Fibroblast of skin of left quadriceps (primary cell): ENCODE results near the gene HCN4.
"Not testable (repeated sequence)": the region's sequence is repeated elsewhere in the genome, so short reads cannot be mapped to it uniquely, and the experiment has no call there.

Experiments used
- DNase-seq, 2 experiments: peaks; one replicate each; pipeline ENCODE4 v3.0.0-alpha.2; 2013; ENCODE audit warnings: low read depth in 2 of 2

The HCN4 gene

DNA sequence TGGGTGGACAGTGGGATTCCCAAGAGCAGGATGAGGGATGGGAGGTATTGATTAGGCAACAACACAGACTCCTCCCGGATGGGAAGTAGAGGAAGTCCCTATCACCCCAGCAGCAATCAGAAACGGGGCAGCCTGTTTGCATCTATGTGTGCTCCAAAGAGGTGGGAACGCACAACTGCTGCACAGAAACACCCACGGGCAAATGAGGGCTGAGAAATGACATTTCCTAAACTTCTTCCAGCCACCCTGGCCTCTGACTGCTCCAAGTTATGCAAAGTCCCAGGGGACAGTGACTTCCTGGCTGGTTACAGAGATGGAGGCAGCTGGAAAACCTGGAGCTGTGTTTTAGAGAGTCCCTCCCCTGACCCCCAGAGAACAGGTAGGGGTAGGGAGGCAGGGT is 42.6 kb downstream of the HCN4 start:
- DNase-seq, result no peak

DNA sequence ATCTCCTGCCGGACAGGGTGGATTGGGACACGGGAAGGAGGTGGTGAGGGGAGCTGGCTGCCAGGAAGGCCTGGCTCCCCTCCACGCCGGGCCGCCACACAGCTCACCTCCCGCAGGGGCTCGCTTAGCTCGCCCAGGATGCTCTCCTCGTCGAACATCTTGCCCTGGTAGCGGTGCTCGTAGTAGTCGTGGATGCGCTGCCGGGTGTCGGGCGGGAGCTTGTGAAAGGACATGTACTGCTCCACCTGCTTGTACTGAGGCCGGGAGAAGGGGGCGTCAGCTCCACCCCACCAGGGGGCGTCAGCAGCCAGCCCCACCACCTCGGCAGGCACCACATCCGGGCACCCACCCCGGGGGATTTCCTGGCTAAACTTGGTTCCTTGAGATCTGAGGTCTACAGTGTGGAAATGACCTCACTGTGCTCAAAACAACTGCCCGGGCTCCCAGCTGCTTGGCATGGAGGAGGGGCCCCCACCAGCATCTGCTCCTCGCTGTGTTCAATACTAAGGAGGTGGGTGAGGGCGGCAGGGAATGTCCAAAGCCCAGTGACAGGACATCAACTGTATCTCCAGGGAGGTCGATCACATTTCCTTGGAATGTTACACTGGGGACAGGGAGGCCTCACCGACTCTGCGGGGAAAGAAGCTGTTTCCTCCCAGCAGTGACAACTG is 43.4 kb downstream of the HCN4 start:
- no peak for DNase-seq

DNA sequence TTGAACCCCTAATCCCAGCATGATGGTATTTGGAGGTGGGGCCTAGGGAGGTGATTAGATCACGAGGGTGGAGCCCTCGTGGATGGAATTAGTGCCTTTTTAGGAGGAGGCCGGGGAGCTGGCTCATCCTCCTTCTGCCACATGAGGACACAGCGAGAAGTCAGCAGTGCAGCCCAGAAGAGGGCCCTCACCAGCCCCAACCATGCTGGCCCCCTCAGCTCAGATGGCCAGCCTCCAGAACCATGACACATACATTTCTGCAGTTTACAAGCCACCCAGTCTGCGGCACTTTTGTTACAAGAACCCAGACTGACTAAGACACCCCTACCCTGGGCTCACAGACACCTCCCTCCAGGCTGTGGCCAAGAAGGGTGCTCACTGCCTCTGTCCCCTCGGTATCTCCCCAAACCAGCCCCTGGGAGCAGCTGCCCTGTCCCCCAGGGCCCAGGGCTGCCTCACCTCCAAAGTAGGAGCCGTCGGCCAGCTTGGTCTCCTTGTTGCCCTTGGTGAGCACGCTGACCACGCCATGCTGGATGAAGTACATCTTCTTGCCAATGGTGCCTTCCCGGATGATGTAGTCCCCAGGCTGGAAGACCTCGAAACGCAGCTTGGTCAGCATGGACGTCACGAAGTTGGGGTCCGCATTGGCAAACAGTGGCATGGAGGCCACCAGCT is 44.1 kb downstream of the HCN4 start:
- DNase-seq, result no peak

DNA sequence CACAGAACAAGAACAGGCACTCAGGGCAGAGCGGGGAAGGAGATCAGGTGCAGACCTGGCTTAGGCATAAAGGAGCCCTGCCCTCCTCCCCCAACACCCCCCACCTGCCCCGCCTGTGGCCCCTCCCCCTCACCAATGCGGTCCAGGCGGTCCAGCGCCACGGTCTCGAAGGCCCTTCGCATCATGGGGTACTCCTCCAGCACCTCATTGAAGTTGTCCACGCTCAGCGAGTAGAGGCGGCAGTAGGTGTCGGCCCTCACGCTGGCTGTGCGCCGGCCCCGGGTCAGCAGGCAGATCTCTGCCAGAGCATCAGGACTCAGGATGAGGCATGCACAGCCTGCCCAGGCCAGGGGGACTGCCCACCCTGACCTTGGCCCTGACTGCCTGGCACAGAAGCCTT is 44.8 kb downstream of the HCN4 start:
- DNase-seq, result no peak

DNA sequence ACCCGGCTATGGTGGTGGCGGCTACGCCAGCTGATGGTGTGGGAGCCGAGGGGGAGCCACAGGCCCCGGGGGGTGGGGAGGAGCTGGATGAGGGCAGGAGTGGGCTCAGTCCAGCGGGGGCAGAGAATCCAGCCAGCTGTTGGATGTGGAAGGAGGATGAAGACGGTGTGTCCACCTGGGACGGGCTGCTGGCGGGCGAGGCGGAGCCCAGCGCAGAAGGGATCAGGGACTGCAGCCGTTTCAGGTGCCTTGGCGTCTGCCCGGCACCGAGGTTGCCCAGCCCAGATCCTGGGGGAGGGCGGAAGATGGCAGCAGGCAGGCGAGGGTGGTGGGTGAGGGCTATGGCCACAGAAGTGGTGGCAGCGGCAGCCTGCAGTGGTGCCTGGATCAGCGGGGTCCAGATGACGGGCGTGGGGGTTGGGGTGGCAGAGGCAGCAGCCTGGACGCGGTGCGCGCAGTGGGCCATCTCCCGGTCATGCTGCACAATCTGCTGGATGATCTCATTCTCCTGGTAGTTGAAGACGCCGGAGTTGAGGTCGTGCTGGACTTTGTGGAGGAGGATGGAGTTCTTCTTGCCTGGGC is 45.3 kb downstream of the HCN4 start:
- DNase-seq, result no peak

DNA sequence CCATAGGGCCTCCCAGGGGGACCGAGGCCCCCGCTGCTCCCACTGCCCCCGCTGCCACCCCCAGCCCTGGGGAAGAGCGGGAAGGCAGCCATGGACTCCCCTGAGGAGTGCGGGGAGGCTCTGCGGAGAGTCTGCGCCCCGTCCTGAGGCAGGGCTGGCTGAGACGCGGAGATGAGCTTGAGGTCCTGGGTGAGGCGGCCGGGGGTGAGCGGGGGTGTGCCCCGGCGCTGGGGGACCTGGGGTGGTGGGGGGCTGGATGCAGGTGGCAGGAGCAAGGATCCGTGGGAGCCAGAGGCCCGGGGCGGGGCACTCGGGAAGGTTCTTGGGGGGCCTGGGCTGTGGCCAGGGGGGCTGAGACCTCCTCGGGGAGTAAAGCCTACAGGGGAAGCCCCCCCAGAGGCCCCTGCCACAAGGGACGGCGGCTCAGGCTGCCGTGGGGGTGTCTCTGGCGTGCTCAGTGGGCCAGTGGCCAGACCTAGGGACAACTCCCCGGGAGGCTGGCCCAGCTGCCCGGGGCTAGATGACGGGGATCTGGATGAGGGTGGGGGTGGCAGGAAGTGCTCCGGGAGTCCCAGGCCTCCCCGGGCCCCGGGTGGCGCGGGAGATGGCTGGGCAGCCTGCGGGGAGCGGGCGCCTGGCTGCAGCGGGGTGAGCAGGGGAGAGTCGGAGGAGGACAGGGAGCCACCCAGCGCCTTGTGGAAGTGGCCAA is 45.9 kb downstream of the HCN4 start:
- DNase-seq, result no peak

DNA sequence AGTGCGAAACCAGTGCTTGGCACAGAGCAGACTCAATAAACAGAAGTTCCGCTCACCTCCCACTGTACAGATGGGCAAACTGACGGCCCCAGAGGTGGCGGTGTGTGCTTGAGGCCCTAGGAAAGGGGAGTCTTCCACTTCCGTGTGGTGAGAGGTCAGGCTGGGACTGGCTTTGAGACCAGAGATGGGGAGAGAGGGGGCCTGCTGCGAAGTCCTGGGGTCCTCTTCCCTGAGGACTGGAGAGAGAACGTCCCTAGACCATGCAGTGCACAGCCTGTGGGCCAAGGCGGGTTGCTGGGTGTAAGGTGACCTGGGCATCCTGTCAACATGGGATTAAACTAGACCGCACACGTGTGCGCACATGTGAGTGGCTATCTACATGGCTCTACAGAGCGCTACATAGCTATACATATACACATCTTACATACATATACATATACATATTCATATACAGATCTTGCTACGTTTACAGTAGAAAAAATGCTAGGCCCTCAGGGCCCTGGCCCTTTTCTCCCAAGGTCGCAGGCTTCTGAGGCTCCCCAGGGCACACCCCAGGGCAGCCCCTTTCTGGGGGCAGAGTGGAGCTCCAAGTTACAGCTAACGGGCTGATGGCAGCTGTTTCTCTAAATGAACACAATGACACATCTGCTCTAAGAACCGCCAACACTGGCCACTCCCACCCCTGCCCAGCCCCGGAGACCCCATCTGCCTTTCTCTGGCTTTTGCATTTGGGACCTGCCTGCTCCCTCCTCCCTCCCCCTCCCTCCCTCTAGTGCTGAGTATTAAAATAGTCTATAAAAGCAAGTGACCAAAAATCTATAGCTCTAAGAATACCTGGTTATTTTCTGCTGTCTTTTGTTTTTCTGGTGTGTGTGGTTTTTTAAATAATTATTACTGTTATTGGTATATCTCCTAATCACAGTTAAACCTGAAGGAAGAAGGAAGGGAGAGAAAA is 47.0 kb downstream of the HCN4 start:
- no peak for DNase-seq

DNA sequence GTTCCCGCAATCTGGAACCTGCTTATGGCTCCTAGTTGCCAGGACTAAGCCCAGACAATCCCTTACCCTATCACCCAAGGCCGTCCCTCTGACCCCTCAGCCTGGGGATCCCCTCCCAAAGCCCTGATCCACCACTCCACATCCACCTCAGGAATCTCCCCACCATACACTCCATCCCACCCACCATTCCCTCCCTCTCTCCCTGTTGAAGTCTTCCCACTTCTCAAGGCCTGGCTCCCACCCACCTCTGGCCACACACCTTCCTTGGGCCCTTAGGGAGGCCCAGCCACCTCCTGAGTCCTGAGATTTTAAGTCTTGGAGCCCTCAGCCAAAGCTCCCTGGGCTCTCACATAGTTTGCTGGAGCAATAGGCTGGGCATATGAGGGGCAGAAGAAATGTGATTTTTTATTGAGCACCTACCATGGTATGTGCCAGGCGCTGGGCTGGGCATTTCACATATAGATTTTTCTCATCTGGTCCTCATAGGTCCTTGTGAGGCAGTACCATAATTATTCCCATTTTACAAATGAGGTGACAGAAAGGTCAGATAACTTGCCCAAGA is 48.1 kb downstream of the HCN4 start:
- DNase-seq, result no peak

DNA sequence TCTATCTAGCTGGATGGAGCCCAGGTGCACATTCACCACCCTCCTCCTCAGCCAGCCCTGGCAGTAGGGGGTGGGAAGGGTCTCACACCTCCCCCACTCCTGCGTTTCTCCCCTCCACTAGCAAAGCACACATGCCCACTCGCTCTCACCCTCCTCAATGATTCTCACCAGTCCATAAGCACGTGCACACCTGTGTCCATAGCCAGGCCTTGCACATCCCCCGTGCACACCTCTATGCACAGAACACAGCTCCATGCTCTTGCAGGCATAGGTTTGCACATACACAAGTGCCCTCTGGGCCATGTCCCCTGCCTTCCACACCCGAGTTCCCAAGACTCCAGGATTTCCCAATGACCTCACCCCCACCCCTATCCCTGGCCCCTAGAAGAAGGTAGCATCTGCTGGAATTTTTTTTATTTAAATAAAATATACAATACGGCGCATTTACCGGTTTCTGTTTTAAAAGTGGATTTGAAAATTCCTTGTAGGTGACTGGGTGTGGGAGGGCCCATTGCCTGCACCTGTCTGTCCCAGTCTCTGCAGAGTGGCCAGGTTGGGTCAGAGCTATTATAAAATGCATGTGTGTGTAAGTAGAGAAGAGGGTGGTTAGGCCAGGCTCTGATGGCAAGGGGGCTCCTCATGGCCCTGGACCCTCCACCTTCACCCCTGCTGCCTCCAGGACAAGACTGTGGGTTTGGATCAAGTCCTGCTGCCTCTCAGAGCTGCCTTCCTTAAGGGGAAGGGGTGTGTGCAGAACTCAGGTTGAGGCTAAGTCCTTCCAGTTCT is 49.1 kb downstream of the HCN4 start:
- no peak for DNase-seq

DNA sequence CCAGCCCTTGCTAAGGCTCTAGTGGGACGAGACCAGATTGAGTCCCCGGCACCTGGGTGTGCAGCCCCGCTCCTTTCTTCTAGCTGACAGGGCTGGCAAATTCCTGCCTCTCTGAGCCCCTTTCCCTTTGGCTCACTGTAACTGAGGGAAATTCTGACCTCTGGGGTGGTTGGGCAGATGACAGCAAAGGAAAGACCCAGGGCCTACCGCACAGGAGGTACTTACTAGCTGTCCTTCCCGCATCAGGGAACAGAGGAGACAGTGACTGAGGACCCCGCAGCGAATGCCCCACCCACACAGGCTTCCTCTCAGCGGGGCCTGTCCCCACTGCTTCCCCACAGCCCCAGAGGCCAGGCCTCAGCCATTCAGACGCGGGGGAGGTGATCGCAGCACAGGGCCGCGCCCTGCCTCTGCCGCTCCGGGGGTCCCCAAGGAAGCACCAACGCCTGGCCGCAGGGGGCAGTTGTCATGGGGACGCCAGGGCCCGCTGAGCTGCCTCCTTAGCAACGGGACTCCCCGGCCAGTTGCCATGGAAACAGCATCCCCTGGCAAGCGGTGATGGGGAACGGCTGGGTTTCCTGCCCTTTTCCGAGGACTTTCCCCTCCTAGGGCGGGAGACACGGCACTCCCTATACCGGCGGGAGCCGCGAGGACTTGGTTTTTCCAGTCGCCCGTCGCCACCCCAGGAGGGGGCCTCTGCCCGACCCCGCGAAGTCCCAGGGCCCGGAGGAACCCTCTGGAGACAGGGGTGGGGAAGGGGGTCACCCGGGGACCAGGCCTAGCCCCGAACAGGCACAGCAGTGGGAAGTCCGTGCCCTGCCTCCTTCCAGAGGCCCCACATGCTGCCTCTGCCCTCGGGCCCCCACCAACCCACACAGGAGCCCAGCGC is 50.1 kb downstream of the HCN4 start:
- DNase-seq, result no peak

DNA sequence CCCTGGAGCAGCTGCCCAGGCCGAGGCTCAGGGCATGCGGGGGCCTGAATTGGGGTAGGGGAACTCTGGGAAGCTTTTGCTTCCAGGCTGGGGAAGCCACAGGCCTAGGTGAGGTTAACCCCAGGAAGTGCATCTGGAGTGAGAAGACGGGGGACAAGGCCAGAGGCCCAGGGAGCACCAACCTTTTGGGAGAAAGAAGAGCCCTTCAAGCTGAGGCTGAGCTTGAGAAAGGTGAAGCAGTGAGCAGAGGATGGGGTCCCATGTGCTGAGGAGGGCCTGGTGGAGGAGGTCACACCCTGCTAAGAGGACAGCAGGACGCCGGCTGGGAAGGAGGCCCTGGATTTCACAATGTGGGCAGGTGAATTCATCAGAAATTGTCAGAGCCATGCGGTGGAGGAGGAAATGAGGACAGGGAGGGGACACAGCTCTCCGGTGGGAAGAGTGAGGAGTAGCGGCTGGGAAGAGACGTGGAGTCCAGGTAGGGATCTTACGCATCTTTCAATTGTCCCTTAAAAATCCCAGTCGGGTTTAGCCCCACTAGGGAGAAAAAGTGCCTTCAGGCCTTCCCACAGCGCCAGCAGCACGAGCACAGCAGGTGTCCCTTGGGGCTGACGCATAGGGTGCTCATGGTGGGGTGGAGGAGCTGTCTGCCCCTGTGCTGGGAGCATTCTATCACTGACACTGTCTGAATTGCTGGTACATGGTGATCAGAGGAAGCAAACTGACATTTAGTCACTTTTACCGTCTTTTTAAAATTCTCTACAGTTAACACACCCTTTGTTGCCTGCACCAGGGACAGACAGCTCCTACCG is 50.9 kb downstream of the HCN4 start:
- no peak for DNase-seq

DNA sequence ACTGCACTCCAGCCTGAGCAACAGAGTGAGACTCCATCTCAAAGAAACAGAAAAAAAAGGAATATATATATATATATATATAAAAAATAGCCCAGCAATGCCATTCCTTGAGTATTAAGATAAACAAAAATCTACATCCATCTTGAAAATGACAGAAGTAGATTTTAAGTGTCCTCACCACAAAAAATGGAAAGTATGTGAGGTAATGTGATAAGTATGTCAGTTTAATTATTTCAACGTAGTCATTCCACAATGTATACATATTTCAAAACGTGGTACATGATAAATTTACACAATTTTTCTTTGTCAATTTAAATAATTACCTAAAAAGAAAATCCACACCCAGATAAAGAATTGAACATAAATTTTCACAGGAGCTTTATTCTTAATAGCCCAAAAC is 54.9 kb downstream of the HCN4 start:
- DNase-seq, result peak; percentile 10 to 13

DNA sequence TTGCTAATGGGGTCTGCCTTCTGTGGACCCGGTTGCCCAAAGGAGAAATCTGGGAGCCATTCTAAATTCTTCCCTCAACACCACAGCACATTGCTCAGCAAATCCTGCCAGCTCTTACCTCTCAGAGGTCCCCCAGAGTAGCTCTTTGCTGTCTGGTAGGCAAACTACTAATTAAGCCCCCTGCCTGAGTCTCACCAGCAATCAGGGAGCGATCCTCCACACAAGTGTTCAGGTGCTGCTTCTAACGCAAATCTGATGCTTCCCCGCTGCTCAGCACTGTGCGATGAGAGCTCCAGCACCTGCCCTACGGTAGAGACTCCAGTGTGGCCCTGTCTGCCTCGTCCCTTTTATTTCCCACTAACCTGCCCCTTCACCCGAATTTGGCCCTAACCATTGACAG is 60.5 kb downstream of the HCN4 start:
- no peak for DNase-seq

DNA sequence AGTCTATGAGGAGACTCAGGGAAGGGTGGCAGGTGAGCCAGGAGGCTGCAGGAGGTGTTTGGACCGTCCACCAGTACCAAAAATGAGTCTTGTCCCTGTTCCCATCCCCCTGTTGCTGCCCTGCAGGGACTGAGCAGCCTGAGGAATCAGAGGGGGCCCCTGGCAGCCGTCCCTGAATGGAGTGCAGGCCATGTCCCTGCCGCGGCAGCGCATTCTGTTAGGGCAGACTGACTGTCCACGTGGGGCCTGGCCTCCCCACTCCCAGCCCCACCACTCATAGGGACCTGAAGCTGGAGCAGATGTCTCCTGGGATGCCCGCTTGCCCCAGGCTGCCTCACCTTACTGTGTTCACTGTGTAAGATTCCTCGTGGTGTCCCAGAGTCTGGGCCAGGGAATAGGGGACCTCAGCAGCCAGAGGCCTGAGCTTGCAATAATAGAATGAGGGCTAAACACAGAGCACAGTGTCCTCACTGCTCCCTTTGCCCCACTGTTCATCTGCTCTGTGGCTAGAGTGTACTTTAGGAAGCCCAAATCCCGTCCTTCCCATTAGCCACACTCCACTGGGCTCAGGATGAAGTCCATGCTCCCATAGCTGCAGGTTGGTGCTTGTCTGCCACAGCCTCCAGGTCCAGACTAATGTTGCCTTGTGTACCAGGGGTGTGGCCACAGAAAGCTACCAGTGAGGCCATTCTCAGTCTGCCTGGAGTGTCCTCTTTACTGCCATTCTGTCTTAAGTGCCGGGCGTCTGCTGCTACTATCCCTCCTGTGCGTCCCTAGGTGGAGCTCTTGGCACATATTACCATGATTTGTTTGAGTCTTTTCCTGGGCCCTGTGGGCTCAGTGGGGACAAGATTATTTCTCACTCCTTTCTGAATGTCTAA is 63.2 kb downstream of the HCN4 start:
- DNase-seq, result peak; percentile 21 to 23

DNA sequence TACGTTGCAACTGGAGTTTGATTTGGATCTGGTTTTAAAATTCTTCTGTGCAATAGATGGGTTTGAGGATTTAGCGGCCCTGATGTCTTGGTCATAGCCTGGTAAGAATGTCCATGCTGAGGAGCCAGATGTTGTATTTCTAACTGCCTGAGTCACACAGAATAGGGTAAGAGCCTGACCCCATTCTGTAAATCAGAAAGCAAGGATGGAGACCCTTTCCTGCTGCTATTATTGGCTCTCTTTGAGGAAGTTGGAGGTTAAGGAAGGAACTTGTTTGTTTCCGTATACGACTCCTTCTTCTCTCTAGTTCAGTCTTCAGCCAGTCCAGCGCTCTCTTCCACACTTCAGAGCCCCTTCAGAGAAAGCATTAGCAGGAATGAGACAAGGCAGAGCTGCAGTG is 65.1 kb downstream of the HCN4 start:
- DNase-seq, result no peak

DNA sequence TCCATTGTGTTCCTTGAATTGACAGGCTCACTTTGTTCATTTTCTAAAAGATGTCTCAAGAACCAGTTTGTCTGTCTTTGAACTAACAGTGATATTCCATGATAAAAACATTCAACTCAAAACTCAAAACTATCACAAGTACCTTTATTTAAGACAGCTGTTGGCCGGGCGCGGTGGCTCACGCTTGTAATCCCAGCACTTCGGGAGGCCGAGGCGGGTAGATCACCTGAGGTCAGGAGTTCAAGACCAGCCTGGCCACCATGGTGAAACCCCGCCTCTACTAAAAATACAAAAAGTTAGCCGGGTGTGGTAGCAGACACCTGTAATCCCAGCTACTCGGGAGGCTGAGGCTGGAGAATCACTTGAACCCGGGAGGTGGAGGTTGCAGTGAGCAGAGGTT is 68.5 kb downstream of the HCN4 start:
- not testable (repeated sequence) for DNase-seq

DNA sequence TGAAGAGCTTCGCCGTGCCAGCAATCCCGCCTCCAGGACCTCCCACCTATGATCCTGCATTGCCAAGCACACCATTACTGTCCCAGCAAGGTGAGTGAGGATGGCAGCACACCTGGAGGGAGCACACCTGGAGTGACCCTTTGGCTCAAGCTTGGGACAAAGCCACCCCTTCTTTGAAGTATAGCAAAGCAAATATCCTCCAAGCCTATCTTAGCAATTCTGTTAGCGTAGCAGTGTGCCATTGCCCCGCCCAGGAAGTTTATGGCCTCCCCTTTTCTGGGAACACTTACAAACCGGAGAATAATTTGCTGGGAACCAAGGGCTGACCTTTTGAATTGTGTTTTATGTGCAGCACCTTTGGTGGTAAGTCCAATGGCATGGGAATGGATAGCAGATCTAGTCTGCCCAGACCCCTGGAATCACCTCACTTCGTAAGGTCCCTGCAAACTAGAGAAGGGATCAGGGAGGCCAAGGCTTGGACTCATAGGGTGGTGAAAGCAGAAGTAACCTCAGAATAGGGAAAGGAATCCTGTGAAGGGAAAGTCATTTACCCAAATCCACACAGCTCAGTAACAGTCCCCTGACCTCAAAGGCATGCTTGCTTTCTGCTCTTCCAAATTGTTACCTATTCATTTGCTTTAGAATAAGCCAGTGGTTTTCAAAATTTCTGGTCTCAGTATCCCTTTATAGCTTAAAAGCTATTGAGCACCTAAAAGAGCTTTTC is 70.1 kb downstream of the HCN4 start:
- no peak for DNase-seq
